WERI-Rb-1 (cell line): ENCODE data around the gene DESI2.
A peak's percentile ranks its signal among the peaks of the same experiment; 100 is the strongest.
"Not testable (repeated sequence)": the region's sequence is repeated elsewhere in the genome, so short reads cannot be mapped to it uniquely, and the experiment has no call there.

ENCODE experiments used
- DNase-seq: peaks from one replicate; pipeline ENCODE4 v3.0.0-alpha.2; 2020
- H3K27ac ChIP-seq: fragments of 250-450 bp; sonication (Bioruptor Pico); 2 replicates; pipeline ENCODE4 v1.5.1; 2020; ENCODE audit warnings: mild to moderate bottlenecking, moderate library complexity
- H3K27me3 ChIP-seq: fragments of 250-450 bp; sonication (Bioruptor Pico); 2 replicates; pipeline ENCODE4 v1.5.1; 2021; ENCODE audit warnings: mild to moderate bottlenecking, low read depth, moderate library complexity; ENCODE audit not compliant: insufficient read depth, severe bottlenecking
- H3K36me3 ChIP-seq: fragments of 250-450 bp; sonication (Bioruptor Pico); 2 replicates; pipeline ENCODE4 v1.5.1; 2020; ENCODE audit warnings: mild to moderate bottlenecking, moderate library complexity
- H3K4me3 ChIP-seq: 2 replicates; pipeline ENCODE4 v1.5.1; 2011; ENCODE audit warnings: low read depth, mild to moderate bottlenecking, control low read depth, low read length
- H3K9me3 ChIP-seq: fragments of 250-450 bp; sonication (Bioruptor Pico); 2 replicates; pipeline ENCODE4 v1.5.1; 2021; ENCODE audit warnings: mild to moderate bottlenecking, moderate library complexity; ENCODE audit not compliant: severe bottlenecking
- CTCF ChIP-seq: IDR thresholded peaks from 2 replicates; pipeline ENCODE4 v1.5.1; 2011; ENCODE audit warnings: low read depth, mild to moderate bottlenecking, control low read depth, inconsistent platforms, low read length

The DESI2 gene

GRCh38 chr1:244657421-244657820 lies 4.5 kb downstream of the DESI2 start:
- Histone ChIP-seq H3K27me3 (no peaks in the 10 kb centered on the region), H3K4me3 (no peak overlapping the region), H3K9me3 (no peaks in the 10 kb centered on the region), H3K36me3 (peaks cover 40% of the 10 kb centered on the region), H3K27ac (peak overlapping the region; percentile 76)
- TF ChIP-seq CTCF = no peak
- peak; percentile 63 for DNase-seq

GRCh38 chr1:244659694-244660093 lies 6.8 kb downstream of the DESI2 start:
- no peaks in the 10 kb centered on the region for H3K27me3 ChIP-seq
- no peak overlapping the region for H3K27ac ChIP-seq
- no peak overlapping the region for H3K4me3 ChIP-seq
- H3K36me3 ChIP-seq = peaks cover 40% of the 10 kb centered on the region
- no peak for DNase-seq
- no peaks in the 10 kb centered on the region for H3K9me3 ChIP-seq
- TF ChIP-seq CTCF = no peak

- no peak for TF ChIP-seq CTCF
- Histone ChIP-seq H3K27ac (no peak overlapping the region), H3K27me3 (no peaks in the 10 kb centered on the region), H3K36me3 (peaks cover 40% of the 10 kb centered on the region), H3K4me3 (no peak overlapping the region), H3K9me3 (no peaks in the 10 kb centered on the region)
- DNase-seq = no peak
Measured at GRCh38 chr1:244660595-244660994, 7.7 kb downstream of the DESI2 start.

- H3K9me3 ChIP-seq, H3K27ac ChIP-seq, H3K4me3 ChIP-seq, H3K27me3 ChIP-seq, DNase-seq: not testable (repeated sequence)
- peaks cover 33% of the 10 kb centered on the region for H3K36me3 ChIP-seq
Measured at GRCh38 chr1:244661569-244662312, 8.8 kb downstream of the DESI2 start.

GRCh38 chr1:244662599-244662998 lies 9.7 kb downstream of the DESI2 start:
- Histone ChIP-seq H3K27ac (no peak overlapping the region), H3K27me3 (no peaks in the 10 kb centered on the region), H3K36me3 (peaks cover 26% of the 10 kb centered on the region), H3K4me3 (no peak overlapping the region), H3K9me3 (no peaks in the 10 kb centered on the region)
- DNase-seq = no peak
- no peak for TF ChIP-seq CTCF

- no peak for DNase-seq
- Histone ChIP-seq H3K27me3 (no peaks in the 10 kb centered on the region), H3K9me3 (no peaks in the 10 kb centered on the region), H3K36me3 (peaks cover 19% of the 10 kb centered on the region), H3K27ac (no peak overlapping the region), H3K4me3 (no peak overlapping the region)
- no peak for TF ChIP-seq CTCF
Measured at GRCh38 chr1:244664353-244664752, 11.4 kb downstream of the DESI2 start.
